Loucy (cell line): Measurements from ENCODE around the gene SELENOI.

Experiments
- EZH2phosphoT487 ChIP-seq: fragments of 200-600 bp; IDR thresholded peaks from 2 replicates; pipeline ENCODE4 v1.6.1; 2018; ENCODE audit warnings: antibody characterized with exemption, mild to moderate bottlenecking, moderate library complexity, borderline replicate concordance
- TF ChIP-seq, protein P1 (sequence below): fragments of 200-600 bp; sonication (generic); conservative IDR thresholded peaks from 2 replicates; pipeline ENCODE4 v1.5.1; 2014; ENCODE audit warnings: mild to moderate bottlenecking, antibody characterized with exemption, low read length

DNA sequence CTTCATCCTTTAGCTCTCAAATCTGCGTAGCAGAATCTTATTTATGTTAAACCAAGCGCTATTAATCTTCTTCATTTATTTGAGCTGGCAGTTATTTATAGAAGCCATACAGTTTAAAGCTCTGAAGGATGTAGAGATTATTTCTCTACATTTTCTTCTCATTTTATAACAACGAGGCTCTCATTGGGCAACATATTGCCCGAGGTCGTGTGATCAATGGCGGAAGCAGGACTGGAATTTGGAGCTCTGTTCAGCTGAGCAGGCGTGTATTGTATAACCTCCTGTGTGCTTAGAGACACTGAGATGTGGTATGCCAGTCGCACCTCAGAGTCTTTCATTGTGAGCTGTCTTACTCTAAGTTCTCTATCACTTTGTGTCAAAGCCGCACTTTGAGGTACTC lies 38.2 kb downstream of the SELENOI start:
- no peak for TF ChIP-seq EZH2phosphoT487
- TF ChIP-seq, protein P1, sequence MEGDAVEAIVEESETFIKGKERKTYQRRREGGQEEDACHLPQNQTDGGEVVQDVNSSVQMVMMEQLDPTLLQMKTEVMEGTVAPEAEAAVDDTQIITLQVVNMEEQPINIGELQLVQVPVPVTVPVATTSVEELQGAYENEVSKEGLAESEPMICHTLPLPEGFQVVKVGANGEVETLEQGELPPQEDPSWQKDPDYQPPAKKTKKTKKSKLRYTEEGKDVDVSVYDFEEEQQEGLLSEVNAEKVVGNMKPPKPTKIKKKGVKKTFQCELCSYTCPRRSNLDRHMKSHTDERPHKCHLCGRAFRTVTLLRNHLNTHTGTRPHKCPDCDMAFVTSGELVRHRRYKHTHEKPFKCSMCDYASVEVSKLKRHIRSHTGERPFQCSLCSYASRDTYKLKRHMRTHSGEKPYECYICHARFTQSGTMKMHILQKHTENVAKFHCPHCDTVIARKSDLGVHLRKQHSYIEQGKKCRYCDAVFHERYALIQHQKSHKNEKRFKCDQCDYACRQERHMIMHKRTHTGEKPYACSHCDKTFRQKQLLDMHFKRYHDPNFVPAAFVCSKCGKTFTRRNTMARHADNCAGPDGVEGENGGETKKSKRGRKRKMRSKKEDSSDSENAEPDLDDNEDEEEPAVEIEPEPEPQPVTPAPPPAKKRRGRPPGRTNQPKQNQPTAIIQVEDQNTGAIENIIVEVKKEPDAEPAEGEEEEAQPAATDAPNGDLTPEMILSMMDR = no peak
